ENCODE data around the gene ANAPC10. TPM values are rescaled to one million over a fixed set of nuclear protein-coding genes. Genes with fewer than 3 reads are reported as not detected.
A peak's percentile ranks its signal among the peaks of the same experiment; 100 is the strongest.

The ANAPC10 gene
- polyA plus RNA-seq, 1 of the 3 experiments (the other 2 are of a cell fraction): 19.1 TPM

GRCh38 chr4:145066063-145066501 is 31.9 kb downstream of the ANAPC10 start (continued):
- TF ChIP-seq IRF3 (IDR thresholded peaks at IDR 0.05; ENCODE audit: low read depth, low read length): no peak

GRCh38 chr4:145061318-145061920 is 36.6 kb downstream of the ANAPC10 start:
- 48% methylated on average over 6 of the region's 6 CpGs for WGBS (ENCODE audit: low lambda C conversion rate)
- no peak overlapping the region for H3K9ac ChIP-seq
- no peaks in the 10 kb centered on the region for H3K9me3 ChIP-seq
- H3K4me3 ChIP-seq (ENCODE audit: low read depth in 2 of 2, low read length in 1 of 2): no peak overlapping the region
- ChIA-PET CTCF (interaction anchor here (0.6 to 2.2 kb wide), 19 partner anchors 8 to 887 kb away, joined by 3 to 11 read pairs (median 4); partner anchors contain the start of genes ABCE1 and ANAPC10), POLR2A (no interaction called here)
- peak; percentile 24 for DNase-seq
- no peak overlapping the region for H3K27ac ChIP-seq (ENCODE audit: low read depth in 2 of 2, low read length in 1 of 2)
- no peaks in the 10 kb centered on the region for H3K9me2 ChIP-seq
- peaks cover 4% of the 10 kb centered on the region; the same call in 1 of the 2 replicates for H3K79me2 ChIP-seq (ENCODE audit: insufficient read depth)
- H4K20me1 ChIP-seq (ENCODE audit: insufficient read depth): no peaks in the 10 kb centered on the region
- H3K36me3 ChIP-seq (replicated peaks in 1 of 2; ENCODE audit: control insufficient read depth in 1 of 2, insufficient read depth in 2 of 2, low read length in 1 of 2): peaks cover 11 to 18% of the 10 kb centered on the region in 2 experiments
- TF ChIP-seq RCOR1 (IDR thresholded peaks at IDR 0.05; ENCODE audit: low read length): no peak
- peak; percentile 68 for TF ChIP-seq CTCF (IDR thresholded peaks at IDR 0.05)
- TF ChIP-seq TEAD4 (IDR thresholded peaks at IDR 0.05; ENCODE audit: borderline replicate concordance, insufficient read depth): no peak
- TF ChIP-seq SMC3 (IDR thresholded peaks at IDR 0.05; ENCODE audit: low read depth, low read length): peak; percentile 28; the same call in 1 of the 2 replicates
- TF ChIP-seq ELF1 (IDR thresholded peaks at IDR 0.05): no peak
- TF ChIP-seq RAD21 (IDR thresholded peaks at IDR 0.05; ENCODE audit: low read length): peak; percentile 64
- TF ChIP-seq GATA2 (CRISPR knock-in tag; IDR thresholded peaks at IDR 0.05): no peak
- TF ChIP-seq REST (IDR thresholded peaks at IDR 0.05; ENCODE audit: low read depth, low read length): no peak
- no peak for TF ChIP-seq FOXM1 (IDR thresholded peaks at IDR 0.05; ENCODE audit: low read depth)
- no peak overlapping the region for H3K4me2 ChIP-seq
- peaks cover 2% of the 10 kb centered on the region for H3F3A ChIP-seq (replicated peaks; ENCODE audit: insufficient read depth)
- no peaks in the 10 kb centered on the region for H3K27me3 ChIP-seq (ENCODE audit: insufficient read depth)
- 0 out of 2 replicates have a peak overlapping the region, but pooled peaks have one; percentile 23 for H2AFZ ChIP-seq (ENCODE audit: low read depth)
- H3K4me1 ChIP-seq (ENCODE audit: control insufficient read depth in 1 of 2, insufficient read depth in 2 of 2, low read depth in 1 of 2, low read length in 1 of 2): peaks cover 0 to 21% of the 10 kb centered on the region in 2 experiments; a peak in 2 of 4 replicates

Measured in SK-N-SH (cell line).